ENCODE data around the gene TROAP.
"Not testable (repeated sequence)": the region's sequence is repeated elsewhere in the genome, so short reads cannot be mapped to it uniquely, and the experiment has no call there.

The TROAP gene

GRCh38 chr12:49330631-49331379 is 7.8 kb downstream of the TROAP start:
- DNase-seq: no peak

GRCh38 chr12:49331380-49332222 is 8.5 kb downstream of the TROAP start:
- DNase-seq: peak; percentile 79

GRCh38 chr12:49332441-49332861 is 9.4 kb downstream of the TROAP start:
- no peak for DNase-seq

GRCh38 chr12:49332891-49333371 is 9.9 kb downstream of the TROAP start:
- no peak for DNase-seq

GRCh38 chr12:49333778-49334177 is 10.7 kb downstream of the TROAP start:
- DNase-seq: not testable (repeated sequence)

- DNase-seq: no peak
These were observed 11.2 kb downstream of the TROAP start for GRCh38 chr12:49334226-49334625.

GRCh38 chr12:49334681-49335080 is 11.6 kb downstream of the TROAP start:
- DNase-seq: no peak

- DNase-seq: no peak
These were observed 12.3 kb downstream of the TROAP start for GRCh38 chr12:49335118-49335954.

GRCh38 chr12:49335955-49336644 is 13.0 kb downstream of the TROAP start:
- DNase-seq: no peak

- DNase-seq: peak; percentile 89
These were observed 13.9 kb downstream of the TROAP start, which contains the start of gene C1QL4 for GRCh38 chr12:49336645-49337584. TSS of gene C1QL4 (minus strand) at chr12:49337188. CDS start at chr12:49336477, 711 bp downstream.

- DNase-seq: no peak
These were observed 15.9 kb downstream of the TROAP start for GRCh38 chr12:49338830-49339463.

- no peak for DNase-seq
These were observed 16.4 kb downstream of the TROAP start for GRCh38 chr12:49339464-49339861.

- no peak for DNase-seq
These were observed 17.2 kb downstream of the TROAP start for GRCh38 chr12:49340095-49340870.

- DNase-seq: no peak
These were observed 18.1 kb downstream of the TROAP start for GRCh38 chr12:49340971-49341776.

- DNase-seq: no peak
These were observed 18.7 kb downstream of the TROAP start for GRCh38 chr12:49341777-49342065.

GRCh38 chr12:49342066-49342913 is 19.2 kb downstream of the TROAP start:
- DNase-seq: peak; percentile 79

GRCh38 chr12:49342914-49343731 is 20.1 kb downstream of the TROAP start:
- no peak for DNase-seq
